Keratinocyte (primary cell): ENCODE results near the gene AP3B1. TPM values are rescaled to one million over a fixed set of nuclear protein-coding genes. Genes with fewer than 3 reads are reported as not detected.

Source experiments
- DNase-seq: peaks from one replicate; pipeline ENCODE4 v3.0.0-alpha.2; 2011; ENCODE audit warnings: low read depth, missing footprints, low spot score
- FAIRE-seq: peaks from 2 replicates; lab custom pipeline; 2011; peaks lifted over from hg19 to GRCh38; lab: Jason Lieb, UNC
- H2AFZ ChIP-seq: 2 replicates; pipeline ENCODE4 v1.6.0; 2012; ENCODE audit warnings: low read length, control low read depth, inconsistent platforms; ENCODE audit not compliant: control insufficient read depth
- H3K27ac ChIP-seq: 2 replicates; pipeline ENCODE4 v1.5.1; 2011; ENCODE audit warnings: low read length; ENCODE audit not compliant: control insufficient read depth, insufficient read depth
- H3K27me3 ChIP-seq: 3 replicates; pipeline ENCODE4 v1.6.0; 2011; ENCODE audit warnings: low read length; ENCODE audit not compliant: control insufficient read depth, insufficient read depth; ENCODE audit errors: extremely low read depth
- H3K36me3 ChIP-seq, 2 experiments: 2 replicates in 1 of 2; 3 replicates in 1 of 2; pipeline ENCODE4 v1.5.1; 2011; ENCODE audit warnings: low read length in 2 of 2, mild to moderate bottlenecking in 1 of 2; ENCODE audit not compliant: control insufficient read depth in 2 of 2, insufficient read depth in 2 of 2; ENCODE audit errors: extremely low read depth in 1 of 2
- H3K4me1 ChIP-seq: 3 replicates; pipeline ENCODE4 v1.5.1; 2011; ENCODE audit warnings: low read length; ENCODE audit not compliant: control insufficient read depth, insufficient read depth; ENCODE audit errors: extremely low read depth
- H3K4me2 ChIP-seq: 3 replicates; pipeline ENCODE4 v1.6.0; 2011; ENCODE audit warnings: low read depth, low read length; ENCODE audit not compliant: control insufficient read depth, insufficient read depth; ENCODE audit errors: extremely low read depth
- H3K4me3 ChIP-seq, 3 experiments: fragments of 200-600 bp in 1 of 3; sonication (generic) in 1 of 3; 2 replicates in 2 of 3; 3 replicates in 1 of 3; pipeline ENCODE4 v1.5.1; 2011 to 2016; ENCODE audit warnings: low read length in 3 of 3, mild to moderate bottlenecking in 3 of 3, control low read depth in 2 of 3, inconsistent platforms in 1 of 3, low read depth in 1 of 3, mixed read lengths in 1 of 3, mixed run types in 1 of 3, moderate library complexity in 1 of 3; ENCODE audit not compliant: control insufficient read depth in 2 of 3, insufficient read depth in 2 of 3; ENCODE audit errors: extremely low read depth in 1 of 3
- H3K79me2 ChIP-seq: 2 replicates; pipeline ENCODE4 v1.6.0; 2012; ENCODE audit warnings: low read length; ENCODE audit not compliant: control insufficient read depth, insufficient read depth
- H3K9ac ChIP-seq: 3 replicates; pipeline ENCODE4 v1.6.0; 2011; ENCODE audit warnings: low read length; ENCODE audit not compliant: control insufficient read depth, insufficient read depth; ENCODE audit errors: extremely low read depth
- H3K9me1 ChIP-seq: 3 replicates; pipeline ENCODE4 v1.6.0; 2011; ENCODE audit warnings: low read length; ENCODE audit not compliant: control insufficient read depth, insufficient read depth; ENCODE audit errors: extremely low read depth
- H3K9me3 ChIP-seq: 2 replicates; pipeline ENCODE4 v1.5.1; 2012; ENCODE audit warnings: low read depth, low read length; ENCODE audit not compliant: control insufficient read depth
- H4K20me1 ChIP-seq: 3 replicates; pipeline ENCODE4 v1.6.0; 2011; ENCODE audit warnings: low read length; ENCODE audit not compliant: control insufficient read depth, insufficient read depth; ENCODE audit errors: extremely low read depth
- EZH2 ChIP-seq: IDR thresholded peaks from one replicate; pipeline ENCODE4 v1.6.1; 2012; ENCODE audit warnings: inconsistent platforms, mild to moderate bottlenecking, low read length, moderate library complexity
- dilution Hi-C: fragments of 300-500 bp; cut with MboI; formaldehyde crosslinking; loops from one replicate; pipeline ENCODE4 v1.7.0; 2020; ENCODE audit warnings: low sequenced_read_pairs; ENCODE audit not compliant: extremely low pct_ligation_motif_present
- polyA plus RNA-seq, 5 experiments: library from polyadenylated mRNA; depleted of rRNA in 3 of 5; stranded (reverse) in 3 of 5; stranded (forward) in 1 of 5; unstranded in 1 of 5; fragments of >200 nt; gene quantifications; 1 replicate in 1 of 5; 2 replicates in 3 of 5; 3 replicates in 1 of 5; pipeline versions ENCODE4 v1.2.1 to v1.2.3, GENCODE V29; 2011 to 2012; ENCODE audit warnings: missing spikeins in 2 of 5, low read depth in 1 of 5, low replicate concordance in 1 of 5
- TF ChIP-seq, protein P1 (sequence below), 3 experiments: IDR thresholded peaks in 1 of 3; conservative IDR thresholded peaks in 1 of 3; optimal IDR thresholded peaks in 1 of 3; 2 replicates in 2 of 3; 3 replicates in 1 of 3; pipeline versions ENCODE3 to v1.5.1; 2011; ENCODE audit warnings: low read length in 3 of 3, mild to moderate bottlenecking in 3 of 3, moderate library complexity in 2 of 3, control low read depth in 1 of 3, inconsistent platforms in 1 of 3; ENCODE audit not compliant: insufficient read depth in 2 of 3; ENCODE audit errors: extremely low read depth in 1 of 3

AP3B1 gene
- polyA plus RNA-seq, 1 donor (not counting 4 experiments of a cell fraction or from before 2014, with no cell fraction given), result 65.1 TPM

DNA sequence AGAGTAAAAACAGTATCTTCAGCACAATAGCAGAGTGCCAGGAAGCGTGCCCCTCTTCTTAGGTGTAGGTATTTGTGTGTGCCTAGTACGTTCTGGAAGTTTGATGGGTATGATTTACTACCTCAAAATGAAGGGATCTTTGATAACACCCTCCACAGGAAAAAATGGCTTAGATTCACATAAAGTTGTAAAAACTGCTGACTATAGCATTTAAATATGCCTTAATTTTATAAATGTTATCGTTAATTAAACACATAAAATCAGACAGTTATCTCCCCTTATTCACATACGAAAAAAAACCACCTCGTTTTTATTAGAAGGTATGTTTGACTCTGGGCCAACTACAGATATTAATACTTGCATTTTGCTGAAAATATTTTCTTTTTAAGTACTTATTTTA lies 274.8 kb downstream of the AP3B1 start:
- Histone ChIP-seq H3K9me1 (no peaks in the 10 kb centered on the region), H3K79me2 (no peaks in the 10 kb centered on the region), H3K27me3 (no peaks in the 10 kb centered on the region), H3K4me3 (no peak overlapping the region), H2AFZ (no peak overlapping the region), H3K4me1 (no peaks in the 10 kb centered on the region), H3K9ac (no peak overlapping the region), H3K27ac (no peak overlapping the region), H3K36me3 (no peaks in the 10 kb centered on the region), H4K20me1 (no peaks in the 10 kb centered on the region), H3K9me3 (no peaks in the 10 kb centered on the region), H3K4me2 (no peak overlapping the region)
- DNase-seq (no peak), FAIRE-seq (no peak)
- no peak for TF ChIP-seq EZH2
- TF ChIP-seq, protein P1, sequence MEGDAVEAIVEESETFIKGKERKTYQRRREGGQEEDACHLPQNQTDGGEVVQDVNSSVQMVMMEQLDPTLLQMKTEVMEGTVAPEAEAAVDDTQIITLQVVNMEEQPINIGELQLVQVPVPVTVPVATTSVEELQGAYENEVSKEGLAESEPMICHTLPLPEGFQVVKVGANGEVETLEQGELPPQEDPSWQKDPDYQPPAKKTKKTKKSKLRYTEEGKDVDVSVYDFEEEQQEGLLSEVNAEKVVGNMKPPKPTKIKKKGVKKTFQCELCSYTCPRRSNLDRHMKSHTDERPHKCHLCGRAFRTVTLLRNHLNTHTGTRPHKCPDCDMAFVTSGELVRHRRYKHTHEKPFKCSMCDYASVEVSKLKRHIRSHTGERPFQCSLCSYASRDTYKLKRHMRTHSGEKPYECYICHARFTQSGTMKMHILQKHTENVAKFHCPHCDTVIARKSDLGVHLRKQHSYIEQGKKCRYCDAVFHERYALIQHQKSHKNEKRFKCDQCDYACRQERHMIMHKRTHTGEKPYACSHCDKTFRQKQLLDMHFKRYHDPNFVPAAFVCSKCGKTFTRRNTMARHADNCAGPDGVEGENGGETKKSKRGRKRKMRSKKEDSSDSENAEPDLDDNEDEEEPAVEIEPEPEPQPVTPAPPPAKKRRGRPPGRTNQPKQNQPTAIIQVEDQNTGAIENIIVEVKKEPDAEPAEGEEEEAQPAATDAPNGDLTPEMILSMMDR (optimal IDR thresholded peaks at IDR 0.05 in 1 of 3, IDR thresholded peaks at IDR 0.05 in 1 of 3, conservative IDR thresholded peaks at IDR 0.05 in 1 of 3; ENCODE audit: extremely low read depth in 1 of 3, insufficient read depth in 2 of 3, low read length in 3 of 3), result no peak
- dilution Hi-C loops, result no loop called here

DNA sequence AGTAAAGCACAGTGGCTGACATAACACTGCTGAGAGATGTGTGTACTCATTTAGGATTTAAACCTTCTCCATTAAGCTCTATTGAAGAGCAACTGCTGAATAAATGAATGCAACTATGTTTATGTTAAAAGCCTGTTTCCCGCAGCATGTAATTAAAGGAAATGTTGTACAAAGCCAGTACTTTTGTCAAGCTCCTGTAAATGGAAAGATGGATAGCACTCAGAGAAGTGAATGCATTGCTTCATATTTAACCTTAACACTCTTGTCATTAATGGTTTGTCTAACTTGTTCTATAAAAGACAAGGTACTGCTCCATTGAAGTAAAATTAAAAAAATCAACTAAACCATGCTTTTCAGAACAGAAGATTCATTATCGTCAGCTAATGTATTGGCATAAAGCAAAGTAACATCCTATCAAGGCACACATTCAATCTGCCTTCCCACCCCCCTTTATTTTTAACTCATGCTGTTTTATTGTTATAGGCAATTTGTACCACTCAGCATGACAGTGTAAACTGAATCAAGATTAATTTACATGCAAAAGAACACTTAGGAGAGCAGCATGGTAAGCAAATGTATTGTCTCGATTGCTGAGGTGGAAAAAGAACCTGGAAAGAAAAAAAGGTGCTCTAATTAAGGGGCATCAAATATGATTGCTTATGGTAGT lies 277.5 kb downstream of the AP3B1 start:
- H2AFZ ChIP-seq, result no peak overlapping the region
- H3K4me3 ChIP-seq, result no peak overlapping the region
- no peak overlapping the region for H3K4me2 ChIP-seq
- DNase-seq, result no peak
- no peaks in the 10 kb centered on the region for H3K79me2 ChIP-seq
- no peak overlapping the region for H3K9ac ChIP-seq
- no peaks in the 10 kb centered on the region for H4K20me1 ChIP-seq
- H3K9me1 ChIP-seq, result no peaks in the 10 kb centered on the region
- FAIRE-seq, result no peak
- no peaks in the 10 kb centered on the region for H3K9me3 ChIP-seq
- no peaks in the 10 kb centered on the region for H3K27me3 ChIP-seq
- no peak overlapping the region for H3K27ac ChIP-seq
- TF ChIP-seq EZH2, result no peak
- TF ChIP-seq, protein P1 (optimal IDR thresholded peaks at IDR 0.05 in 1 of 3, IDR thresholded peaks at IDR 0.05 in 1 of 3, conservative IDR thresholded peaks at IDR 0.05 in 1 of 3; ENCODE audit: extremely low read depth in 1 of 3, insufficient read depth in 2 of 3, low read length in 3 of 3), result no peak
- no peaks in the 10 kb centered on the region for H3K36me3 ChIP-seq
- no peaks in the 10 kb centered on the region for H3K4me1 ChIP-seq
- dilution Hi-C loops, result no loop called here
